HCT116 (cell line): ENCODE data around the gene HCFC2. TPM values are rescaled to one million over a fixed set of nuclear protein-coding genes. Genes with fewer than 3 reads are reported as not detected.

Experiments used
- ATAC-seq: fragments of 200-7000 bp; cut with Tn5 transposase; 2 replicates; pipeline ENCODE4 v1.9.1; 2020; ENCODE audit warnings: mild to moderate bottlenecking, moderate library complexity
- BruUV-seq: library from RNA; stranded (reverse); fragments of 400-500 nt; replicated peaks from 2 replicates; lab custom pipeline; 2021; lab: Mats Ljungman, UMichigan
- CTCF ChIA-PET: fragments of 300-600 bp; sonication (Branson Sonifier 250); formaldehyde crosslinking; loops from one replicate; lab custom pipeline; 2021; ENCODE audit warnings: antibody characterized with exemption; lab: Charles Lee
- POLR2A ChIA-PET: fragments of 300-600, 350-600 bp; sonication (Branson Sonifier 250); formaldehyde crosslinking; loops from one replicate; lab custom pipeline; 2021; ENCODE audit warnings: antibody characterized with exemption; lab: Charles Lee
- RAD21 ChIA-PET, 2 experiments: fragments of 300-600 bp; sonication (Branson Sonifier 250); formaldehyde crosslinking; loops; one replicate each; lab custom pipeline; 2023; ENCODE audit warnings: low total read pairs in 2 of 2; ENCODE audit not compliant: uncharacterized antibody in 2 of 2, unreplicated experiment in 2 of 2, low non-redundant PET in 1 of 2; lab: Charles Lee
- DNase-seq: peaks from one replicate; pipeline ENCODE4 v3.0.0-alpha.2; 2010; ENCODE audit warnings: low read depth, low spot score
- H2AFZ ChIP-seq: fragments of 200-600 bp; shearing (Covaris generic), sonication (generic); 2 replicates; pipeline ENCODE4 v1.6.1; 2017; ENCODE audit warnings: low read depth, mixed run types, mixed read lengths, antibody characterized with exemption, low read length; ENCODE audit not compliant: poor library complexity, severe bottlenecking
- H3K27ac ChIP-seq: 2 replicates; pipeline ENCODE4 v1.5.1; 2012; ENCODE audit warnings: low read depth, low read length
- H3K27me3 ChIP-seq: fragments of 200-600 bp; sonication (generic); 2 replicates; pipeline ENCODE4 v1.6.1; 2016; ENCODE audit warnings: mixed run types, low read length, mixed read lengths; ENCODE audit not compliant: insufficient read depth
- H3K36me3 ChIP-seq, 2 experiments: fragments of 200-500 bp in 1 of 2; fragments of 200-600 bp in 1 of 2; sonication (Bioruptor generic) in 1 of 2; sonication (generic) in 1 of 2; 2 replicates each; pipeline versions ENCODE4 v1.5.1 to v1.6.1; 2014 to 2016; ENCODE audit warnings: low read length in 2 of 2, inconsistent platforms in 1 of 2, mixed read lengths in 1 of 2, mixed run types in 1 of 2; ENCODE audit not compliant: insufficient read depth in 2 of 2, control insufficient read depth in 1 of 2
- H3K4me1 ChIP-seq, 2 experiments: fragments of 200-600 bp in 1 of 2; sonication (generic) in 1 of 2; 2 replicates each; pipeline versions ENCODE4 v1.5.1 to v1.6.1; 2012 to 2017; ENCODE audit warnings: low read length in 2 of 2, inconsistent platforms in 1 of 2, mild to moderate bottlenecking in 1 of 2, mixed read lengths in 1 of 2, mixed run types in 1 of 2, moderate library complexity in 1 of 2; ENCODE audit not compliant: insufficient read depth in 2 of 2, control insufficient read depth in 1 of 2
- H3K4me2 ChIP-seq: fragments of 200-600 bp; sonication (generic); 2 replicates; pipeline ENCODE4 v1.6.1; 2017; ENCODE audit warnings: mixed run types, low read length, mixed read lengths
- H3K4me3 ChIP-seq, 2 experiments: fragments of 200-600 bp in 1 of 2; sonication (generic) in 1 of 2; replicated peaks in 1 of 2; 2 replicates each; pipeline ENCODE4 v1.5.1; 2011 to 2016; ENCODE audit warnings: low read length in 2 of 2, control low read depth in 1 of 2, low read depth in 1 of 2, mild to moderate bottlenecking in 1 of 2, mixed read lengths in 1 of 2, mixed run types in 1 of 2
- H3K79me2 ChIP-seq: fragments of 200-600 bp; sonication (generic); 2 replicates; pipeline ENCODE4 v1.6.1; 2017; ENCODE audit warnings: mild to moderate bottlenecking, mixed run types, low read length, moderate library complexity, mixed read lengths; ENCODE audit not compliant: insufficient read depth
- H3K9ac ChIP-seq: fragments of 200-600 bp; sonication (generic); 2 replicates; pipeline ENCODE4 v1.6.1; 2016; ENCODE audit warnings: low read length, mixed read lengths
- H3K9me2 ChIP-seq: fragments of 200-600 bp; sonication (generic), shearing (Covaris generic); 2 replicates; pipeline ENCODE4 v1.6.1; 2017; ENCODE audit warnings: mixed run types, mild to moderate bottlenecking, moderate library complexity; ENCODE audit not compliant: insufficient read depth
- H3K9me3 ChIP-seq, 2 experiments: fragments of 200-500 bp in 1 of 2; fragments of 200-600 bp in 1 of 2; sonication (Bioruptor generic) in 1 of 2; sonication (generic) in 1 of 2; 2 replicates each; pipeline ENCODE4 v1.6.1; 2014 to 2017; ENCODE audit warnings: low read length in 2 of 2, mixed read lengths in 2 of 2, inconsistent platforms in 1 of 2, low read depth in 1 of 2, mild to moderate bottlenecking in 1 of 2, mixed run types in 1 of 2, moderate library complexity in 1 of 2; ENCODE audit not compliant: control insufficient read depth in 1 of 2, insufficient read depth in 1 of 2
- H4K20me1 ChIP-seq: fragments of 200-600 bp; sonication (generic), shearing (Covaris generic); 2 replicates; pipeline ENCODE4 v1.6.1; 2017; ENCODE audit warnings: mixed run types, mild to moderate bottlenecking, moderate library complexity; ENCODE audit not compliant: insufficient read depth
- EZH2phosphoT487 ChIP-seq: fragments of 200-600 bp; IDR thresholded peaks from 2 replicates; pipeline ENCODE4 v1.6.1; 2018; ENCODE audit warnings: antibody characterized with exemption, borderline replicate concordance
- JUND ChIP-seq: IDR thresholded peaks from 2 replicates; pipeline ENCODE4 v1.6.1; 2012
- MAX ChIP-seq: IDR thresholded peaks from 2 replicates; pipeline ENCODE4 v1.6.1; 2012
- REST ChIP-seq: IDR thresholded peaks from 2 replicates; pipeline ENCODE4 v1.6.1; 2012; ENCODE audit warnings: low read depth
- SRF ChIP-seq: IDR thresholded peaks from 2 replicates; pipeline ENCODE4 v1.6.1; 2012; ENCODE audit warnings: low read depth
- YY1 ChIP-seq: IDR thresholded peaks from 2 replicates; pipeline ENCODE4 v1.6.1; 2011; ENCODE audit warnings: low read length, low read depth, moderate library complexity, mild to moderate bottlenecking; ENCODE audit not compliant: insufficient replicate concordance; ENCODE audit errors: extremely low read depth
- ZFX ChIP-seq: fragments of 450-650 bp; IDR thresholded peaks from 2 replicates; pipeline ENCODE4 v1.6.1; 2017
- intact Hi-C: fragments of 100-400 bp; cut with micrococcal nuclease; formaldehyde crosslinking; loops from 2 replicates; pipeline ENCODE4 v1.10.0; 2022
- total RNA-seq: library from RNA; stranded (reverse); gene quantifications from one replicate; pipeline ENCODE4 v1.2.1, GENCODE V29; 2021; ENCODE audit not compliant: unreplicated experiment
- TF ChIP-seq, protein P1 (sequence below), 3 experiments: fragments of 200-600 bp in 1 of 3; sonication (generic) in 1 of 3; IDR thresholded peaks in 2 of 3; conservative IDR thresholded peaks in 1 of 3; 2 replicates each; pipeline ENCODE4 v1.5.1; 2012 to 2017; ENCODE audit warnings: low read depth in 2 of 3, low read length in 2 of 3, antibody characterized with exemption in 1 of 3, borderline replicate concordance in 1 of 3, control low read depth in 1 of 3, mild to moderate bottlenecking in 1 of 3, mixed read lengths in 1 of 3, mixed run types in 1 of 3, moderate library complexity in 1 of 3; ENCODE audit not compliant: insufficient read depth in 1 of 3

The HCFC2 gene
- total RNA-seq, 1 experiment from 2014 or later = 4.9 TPM

- POLR2A ChIA-PET = no interaction called here
- no TSS peak for BruUV-seq
Observed at GRCh38 chr12:104154806-104155205, 90.5 kb downstream of the HCFC2 start.

More at GRCh38 chr12:104154806-104155205, 90.5 kb downstream of the HCFC2 start:
- H3K4me2 ChIP-seq = no peak overlapping the region
- H3K79me2 ChIP-seq = no peaks in the 10 kb centered on the region
- no peak overlapping the region for H3K27ac ChIP-seq
- H4K20me1 ChIP-seq = no peaks in the 10 kb centered on the region
- ATAC-seq = no peak
- H3K9me2 ChIP-seq = no peaks in the 10 kb centered on the region
- H3K4me1 ChIP-seq = no peaks in the 10 kb centered on the region
- no peak overlapping the region for H3K4me3 ChIP-seq
- H2AFZ ChIP-seq = no peak overlapping the region
- ChIA-PET RAD21 (no interaction called here), CTCF (no interaction called here)
- H3K9ac ChIP-seq = no peak overlapping the region
- no peaks in the 10 kb centered on the region for H3K36me3 ChIP-seq
- H3K27me3 ChIP-seq = no peaks in the 10 kb centered on the region
- TF ChIP-seq, protein P1, sequence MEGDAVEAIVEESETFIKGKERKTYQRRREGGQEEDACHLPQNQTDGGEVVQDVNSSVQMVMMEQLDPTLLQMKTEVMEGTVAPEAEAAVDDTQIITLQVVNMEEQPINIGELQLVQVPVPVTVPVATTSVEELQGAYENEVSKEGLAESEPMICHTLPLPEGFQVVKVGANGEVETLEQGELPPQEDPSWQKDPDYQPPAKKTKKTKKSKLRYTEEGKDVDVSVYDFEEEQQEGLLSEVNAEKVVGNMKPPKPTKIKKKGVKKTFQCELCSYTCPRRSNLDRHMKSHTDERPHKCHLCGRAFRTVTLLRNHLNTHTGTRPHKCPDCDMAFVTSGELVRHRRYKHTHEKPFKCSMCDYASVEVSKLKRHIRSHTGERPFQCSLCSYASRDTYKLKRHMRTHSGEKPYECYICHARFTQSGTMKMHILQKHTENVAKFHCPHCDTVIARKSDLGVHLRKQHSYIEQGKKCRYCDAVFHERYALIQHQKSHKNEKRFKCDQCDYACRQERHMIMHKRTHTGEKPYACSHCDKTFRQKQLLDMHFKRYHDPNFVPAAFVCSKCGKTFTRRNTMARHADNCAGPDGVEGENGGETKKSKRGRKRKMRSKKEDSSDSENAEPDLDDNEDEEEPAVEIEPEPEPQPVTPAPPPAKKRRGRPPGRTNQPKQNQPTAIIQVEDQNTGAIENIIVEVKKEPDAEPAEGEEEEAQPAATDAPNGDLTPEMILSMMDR (IDR thresholded peaks at IDR 0.05 in 2 of 3, conservative IDR thresholded peaks at IDR 0.05 in 1 of 3; ENCODE audit: borderline replicate concordance in 1 of 3, insufficient read depth in 1 of 3, low read depth in 2 of 3, low read length in 2 of 3) = no peak
- TF ChIP-seq EZH2phosphoT487 = no peak
- TF ChIP-seq MAX = no peak
- no peak for TF ChIP-seq YY1
- TF ChIP-seq SRF = no peak
- no peak for TF ChIP-seq REST
- TF ChIP-seq JUND = no peak
- no peak for TF ChIP-seq ZFX
- TF ChIP-seq, all 23 proteins: peak for 0
- intact Hi-C loops = no loop called here
- no peaks in the 10 kb centered on the region for H3K9me3 ChIP-seq
- DNase-seq = no peak

Other genes with a start within 250 kb of the HCFC2 start
- gene NT5DC3, start 223.3 kb upstream of the HCFC2 start, total RNA-seq = 18.7 TPM
- 888 TPM for gene HSP90B1, start 134.1 kb upstream of the HCFC2 start, total RNA-seq
- gene TDG, start 98.7 kb upstream of the HCFC2 start, total RNA-seq = 23.9 TPM
- gene GLT8D2, start 14.3 kb upstream of the HCFC2 start, total RNA-seq = 4.8 TPM
- 22.4 TPM for gene NFYB, start 73.7 kb downstream of the HCFC2 start, total RNA-seq
- gene TXNRD1, start 151.2 kb downstream of the HCFC2 start, total RNA-seq = 327 TPM
- 3.0 TPM for gene EID3, start 239.2 kb downstream of the HCFC2 start, total RNA-seq